ENCODE measurements around the gene COX6A2.

Gene COX6A2

DNA sequence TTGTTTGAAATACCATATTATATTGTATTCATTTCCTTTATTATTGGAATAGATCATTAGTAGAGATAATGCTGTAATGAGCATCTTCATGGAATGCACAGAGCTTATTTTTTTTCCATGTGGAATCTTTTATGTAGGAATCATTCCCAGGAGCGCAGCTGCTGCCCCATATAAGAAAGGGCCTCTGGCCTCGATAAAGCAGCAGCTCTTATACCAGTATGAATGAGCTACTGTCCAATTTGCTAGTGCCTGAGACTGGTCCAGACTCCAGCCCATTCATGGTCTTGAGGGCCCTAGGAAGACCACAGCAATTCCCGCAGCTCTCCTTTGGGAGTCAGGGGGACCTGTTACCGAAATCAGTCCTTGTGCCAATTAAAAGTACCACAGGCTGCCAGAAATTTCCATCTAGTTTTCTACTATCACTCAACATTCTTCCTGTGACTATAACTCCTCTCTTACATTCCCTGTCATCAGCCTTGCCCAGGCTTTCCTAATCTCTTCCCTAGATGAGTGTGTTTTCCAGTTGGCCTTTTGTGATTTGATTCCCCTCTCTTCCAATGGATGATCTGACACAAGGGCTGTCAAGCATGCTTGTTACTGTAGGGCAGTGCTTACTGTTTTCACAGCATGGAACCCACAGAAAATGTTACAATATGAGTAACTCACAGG is 12.5 kb upstream of the COX6A2 start:
- TF ChIP-seq, protein P1, sequence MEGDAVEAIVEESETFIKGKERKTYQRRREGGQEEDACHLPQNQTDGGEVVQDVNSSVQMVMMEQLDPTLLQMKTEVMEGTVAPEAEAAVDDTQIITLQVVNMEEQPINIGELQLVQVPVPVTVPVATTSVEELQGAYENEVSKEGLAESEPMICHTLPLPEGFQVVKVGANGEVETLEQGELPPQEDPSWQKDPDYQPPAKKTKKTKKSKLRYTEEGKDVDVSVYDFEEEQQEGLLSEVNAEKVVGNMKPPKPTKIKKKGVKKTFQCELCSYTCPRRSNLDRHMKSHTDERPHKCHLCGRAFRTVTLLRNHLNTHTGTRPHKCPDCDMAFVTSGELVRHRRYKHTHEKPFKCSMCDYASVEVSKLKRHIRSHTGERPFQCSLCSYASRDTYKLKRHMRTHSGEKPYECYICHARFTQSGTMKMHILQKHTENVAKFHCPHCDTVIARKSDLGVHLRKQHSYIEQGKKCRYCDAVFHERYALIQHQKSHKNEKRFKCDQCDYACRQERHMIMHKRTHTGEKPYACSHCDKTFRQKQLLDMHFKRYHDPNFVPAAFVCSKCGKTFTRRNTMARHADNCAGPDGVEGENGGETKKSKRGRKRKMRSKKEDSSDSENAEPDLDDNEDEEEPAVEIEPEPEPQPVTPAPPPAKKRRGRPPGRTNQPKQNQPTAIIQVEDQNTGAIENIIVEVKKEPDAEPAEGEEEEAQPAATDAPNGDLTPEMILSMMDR (IDR thresholded peaks at IDR 0.05; ENCODE audit: extremely low read depth, missing control alignments), result no peak
- DNase-seq (ENCODE audit: low spot score), result no peak

DNA sequence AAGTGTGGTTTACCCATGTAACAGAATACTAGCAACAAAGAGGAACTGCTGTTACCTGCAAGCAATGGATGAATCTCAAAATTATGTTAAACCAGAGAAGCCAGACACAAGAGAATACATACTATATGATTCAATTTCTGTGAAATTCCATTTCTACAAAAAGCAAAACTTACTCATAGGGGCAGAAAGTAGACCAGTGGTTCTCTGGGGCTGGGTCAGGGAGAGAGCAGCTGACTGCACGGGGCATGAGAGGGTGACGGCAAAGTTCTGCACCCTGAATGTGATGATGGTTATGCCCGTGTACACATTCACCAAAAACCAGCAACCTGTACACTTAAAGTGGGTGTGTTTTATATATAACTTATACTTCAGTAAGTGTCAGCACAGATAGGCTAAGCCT is 11.4 kb upstream of the COX6A2 start:
- no peak for DNase-seq (ENCODE audit: low spot score)

DNA sequence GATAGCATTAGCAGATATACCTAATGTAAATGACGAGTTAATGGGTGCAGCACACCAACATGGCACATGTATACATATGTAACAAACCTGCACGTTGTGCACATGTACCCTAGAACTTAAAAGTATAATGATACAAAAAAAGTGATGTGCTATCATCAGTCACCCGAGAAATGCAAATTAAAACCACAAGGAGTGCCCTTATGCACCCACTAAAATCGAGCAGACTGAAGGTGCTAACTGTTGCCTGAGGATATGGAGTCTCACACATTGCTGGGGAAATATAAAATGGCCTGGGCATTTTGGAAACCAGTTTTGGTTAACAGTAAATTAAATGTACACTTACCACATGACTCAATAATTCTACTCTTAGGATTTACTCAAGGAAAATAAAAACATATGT is 10.9 kb upstream of the COX6A2 start:
- DNase-seq (ENCODE audit: low spot score), result peak; percentile 43

More for the DNA sequence above, 11.4 kb upstream of the COX6A2 start:
- TF ChIP-seq, protein P1 (IDR thresholded peaks at IDR 0.05; ENCODE audit: extremely low read depth, missing control alignments), result no peak

DNA sequence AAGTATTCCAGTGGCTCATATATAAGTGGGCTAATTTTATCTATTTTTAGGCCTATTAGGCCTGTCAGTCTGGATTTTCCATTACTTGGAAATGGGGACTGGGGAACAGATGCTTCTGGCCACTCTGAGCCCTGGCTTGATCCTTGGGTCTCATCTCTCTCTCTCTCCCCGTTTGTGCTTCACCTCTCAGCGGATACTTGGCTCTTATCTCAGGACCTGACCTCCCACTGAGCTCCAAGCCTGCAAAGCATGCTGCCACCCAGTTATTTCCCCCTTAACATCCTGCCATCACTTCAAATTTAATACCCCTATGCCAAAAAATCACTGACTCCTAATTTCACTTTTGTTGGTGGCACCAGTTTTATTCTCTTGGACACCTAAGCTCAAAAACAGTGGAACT is 10.3 kb upstream of the COX6A2 start:
- DNase-seq (ENCODE audit: low spot score), result no peak
- TF ChIP-seq, protein P1 (IDR thresholded peaks at IDR 0.05; ENCODE audit: extremely low read depth, missing control alignments), result no peak

DNA sequence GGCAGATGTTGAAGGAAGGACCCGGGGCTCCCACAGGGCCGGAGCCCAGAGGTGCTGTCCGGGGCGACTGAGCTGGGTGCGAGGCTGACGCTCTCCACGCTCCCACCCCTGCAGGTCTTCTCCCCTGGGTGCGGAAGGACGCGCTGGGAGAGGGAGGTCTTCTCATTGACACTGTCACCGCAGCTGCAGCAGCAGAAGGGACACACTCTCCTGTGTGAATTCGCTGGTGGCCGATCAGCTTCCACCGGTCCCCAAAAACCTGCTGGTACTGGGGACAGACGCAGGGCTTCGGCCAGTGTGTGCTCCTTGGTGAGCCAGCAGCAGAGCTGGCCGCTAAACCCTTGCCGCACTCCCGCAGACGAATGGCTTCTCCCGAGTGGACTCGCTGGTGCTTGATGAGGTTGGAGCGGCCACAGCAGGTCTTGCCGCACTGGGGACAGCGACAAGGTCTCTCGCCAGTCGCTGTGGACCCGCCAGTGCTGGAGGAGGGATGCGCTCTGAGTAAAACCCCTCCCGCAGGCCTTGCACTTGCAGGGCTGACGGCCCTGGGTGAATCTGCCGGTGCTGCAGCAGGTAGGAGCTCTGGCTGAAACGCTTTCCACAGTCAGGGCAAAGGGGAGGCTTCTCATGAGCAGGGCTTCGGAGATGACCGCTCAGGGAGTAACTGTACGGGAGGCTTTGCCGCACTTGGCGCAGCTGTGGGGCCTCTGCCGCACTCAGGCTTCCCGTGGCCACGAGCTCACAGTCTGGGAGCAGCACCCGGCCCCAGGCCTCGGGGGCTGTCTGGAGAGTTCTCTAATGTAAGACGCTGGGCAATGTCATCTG is 8.3 kb upstream of the COX6A2 start:
- no peak for DNase-seq (ENCODE audit: low spot score)

DNA sequence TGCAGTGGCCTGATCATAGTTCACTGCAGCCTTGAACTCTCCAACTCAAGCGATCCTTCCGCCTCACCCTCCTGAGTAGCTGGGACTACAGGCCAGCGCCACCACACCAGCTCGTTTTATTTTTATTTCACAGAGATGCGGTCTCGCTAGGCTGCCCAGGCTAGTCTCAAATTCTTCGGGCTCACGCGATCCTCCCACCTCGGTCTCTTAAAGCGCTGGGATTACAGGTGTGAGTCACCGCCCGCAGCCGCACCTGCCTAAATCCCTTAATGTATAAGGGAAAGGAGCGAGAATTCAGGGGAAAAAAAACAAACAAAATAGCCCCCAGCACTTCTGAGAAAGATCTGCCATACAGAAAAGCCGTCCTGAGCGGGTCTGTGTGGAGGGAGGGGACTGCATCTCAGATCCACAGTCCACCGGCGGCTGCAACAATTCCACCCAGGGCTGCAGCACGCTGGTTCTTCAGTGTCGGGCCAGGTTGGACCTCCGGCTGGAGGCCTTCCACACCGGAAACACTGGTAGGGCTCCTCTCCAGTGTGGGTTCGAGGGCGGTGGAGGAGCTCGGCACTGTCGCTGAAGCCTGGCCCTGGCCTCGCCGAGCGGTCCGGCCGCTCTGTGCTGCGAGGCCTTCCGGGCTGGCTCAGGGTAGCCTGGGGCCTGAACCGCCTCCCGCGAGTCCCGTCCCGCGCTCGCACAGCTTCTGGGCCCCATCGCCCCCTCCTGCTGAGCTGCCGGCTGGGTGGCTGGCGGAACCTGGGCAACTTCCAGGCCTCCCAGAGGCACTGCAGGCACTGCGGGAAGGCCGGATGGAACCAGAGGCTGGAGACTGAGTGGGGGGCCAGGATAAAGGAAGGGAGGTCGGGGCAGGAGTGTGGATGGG is 7.4 kb upstream of the COX6A2 start:
- TF ChIP-seq, protein P1 (IDR thresholded peaks at IDR 0.05; ENCODE audit: extremely low read depth, missing control alignments), result no peak
- no peak for DNase-seq (ENCODE audit: low spot score)

More for the DNA sequence above, 8.3 kb upstream of the COX6A2 start:
- TF ChIP-seq, protein P1 (IDR thresholded peaks at IDR 0.05; ENCODE audit: extremely low read depth, missing control alignments), result no peak

DNA sequence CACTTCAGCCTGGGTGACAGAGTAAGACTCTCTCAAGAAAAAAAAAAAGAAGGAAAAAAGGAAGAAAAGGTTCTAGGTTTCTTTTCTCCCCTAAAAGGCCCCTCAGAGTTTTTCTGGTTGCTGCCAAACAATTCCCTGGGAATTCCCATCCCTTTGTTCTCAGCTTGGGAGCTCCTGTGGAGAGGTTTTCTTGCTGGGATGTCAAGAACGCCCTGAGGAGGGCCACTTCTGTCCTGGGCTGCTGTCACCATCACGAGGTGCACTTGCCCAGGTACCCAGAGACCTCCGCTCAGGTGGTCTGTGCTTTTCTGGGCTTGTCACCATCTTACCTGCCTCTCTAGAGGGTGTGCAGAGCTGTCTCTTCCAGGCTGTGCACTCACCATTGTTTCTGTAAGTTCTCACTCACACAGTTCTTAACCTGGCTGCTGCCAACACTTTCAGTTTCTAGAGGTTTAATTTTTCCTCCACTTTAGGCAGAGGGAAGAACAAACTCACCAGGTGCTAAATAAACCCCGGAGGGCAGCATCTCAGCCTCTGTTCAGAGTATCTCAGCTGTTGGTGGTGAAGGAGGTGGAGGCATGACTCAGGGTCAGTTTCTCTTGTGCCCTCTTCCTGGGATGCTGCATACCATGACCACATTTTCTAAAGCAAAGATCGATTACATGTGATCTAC is 2.4 kb upstream of the COX6A2 start:
- TF ChIP-seq, protein P1 (IDR thresholded peaks at IDR 0.05; ENCODE audit: extremely low read depth, missing control alignments), result no peak
- DNase-seq (ENCODE audit: low spot score), result no peak
